IMR-90 (cell line): Measurements from ENCODE around the gene LEP. TPM values are rescaled to one million over a fixed set of nuclear protein-coding genes. Genes with fewer than 3 reads are reported as not detected.

ENCODE experiments used
- ATAC-seq: fragments of 200-7000 bp; cut with Tn5 transposase; 2 replicates; pipeline ENCODE4 v1.9.1; 2020; ENCODE audit warnings: low read depth, mild to moderate bottlenecking, moderate library complexity
- BruUV-seq: library from RNA; stranded (reverse); fragments of 400-500 nt; replicated peaks from 2 replicates; lab custom pipeline; 2021; lab: Mats Ljungman, UMichigan
- CTCF ChIA-PET: fragments of 300-600 bp; formaldehyde crosslinking; extraction: SDS; loops from one replicate; lab custom pipeline; 2021; ENCODE audit warnings: antibody characterized with exemption; lab: Yijun Ruan, JAX
- POLR2A ChIA-PET: fragments of 300-600 bp; sonication (Branson Sonifier 250); formaldehyde crosslinking; loops from one replicate; lab custom pipeline; 2022; ENCODE audit warnings: antibody characterized with exemption; ENCODE audit not compliant: unreplicated experiment; lab: Charles Lee
- DNase-seq: peaks from one replicate; pipeline ENCODE4 v3.0.0; 2013
- H2AFZ ChIP-seq: replicated peaks from 2 replicates; pipeline ENCODE3; 2013; ENCODE audit warnings: low read length, mild to moderate bottlenecking; ENCODE audit not compliant: poor library complexity
- H2AK5ac ChIP-seq: 2 replicates; pipeline ENCODE4 v1.6.1; 2013; ENCODE audit warnings: low read depth, low read length, inconsistent platforms
- H2AK9ac ChIP-seq: replicated peaks from 2 replicates; pipeline ENCODE3; 2013; ENCODE audit warnings: mild to moderate bottlenecking, low read depth, low read length, moderate library complexity; ENCODE audit not compliant: poor library complexity
- H2BK120ac ChIP-seq: 2 replicates; pipeline ENCODE4 v1.6.1; 2013; ENCODE audit warnings: low read depth, low read length, inconsistent platforms
- H2BK15ac ChIP-seq: 3 replicates; pipeline ENCODE4 v1.6.1; 2013; ENCODE audit warnings: low read depth, low read length, inconsistent platforms
- H2BK20ac ChIP-seq: 2 replicates; pipeline ENCODE4 v1.6.1; 2013; ENCODE audit warnings: low read depth, mild to moderate bottlenecking, inconsistent platforms, low read length, moderate library complexity
- H2BK5ac ChIP-seq: 2 replicates; pipeline ENCODE4 v1.6.1; 2013; ENCODE audit warnings: mild to moderate bottlenecking, low read depth, low read length, inconsistent platforms; ENCODE audit not compliant: poor library complexity, severe bottlenecking
- H3K14ac ChIP-seq: replicated peaks from 2 replicates; pipeline ENCODE4 v1.6.1; 2013; ENCODE audit warnings: low read depth, low read length, inconsistent platforms
- H3K18ac ChIP-seq: 2 replicates; pipeline ENCODE4 v1.6.1; 2013; ENCODE audit warnings: low read depth, low read length, control low read depth
- H3K23ac ChIP-seq: 2 replicates; pipeline ENCODE4 v1.6.1; 2013; ENCODE audit warnings: low read depth, low read length, inconsistent platforms
- H3K27ac ChIP-seq: 2 replicates; pipeline ENCODE4 v1.5.1; 2013; ENCODE audit warnings: mild to moderate bottlenecking, control low read depth, low read length; ENCODE audit not compliant: insufficient read depth
- H3K27me3 ChIP-seq: 2 replicates; pipeline ENCODE4 v1.6.1; 2013; ENCODE audit warnings: low read length; ENCODE audit not compliant: control insufficient read depth, insufficient read depth
- H3K36me3 ChIP-seq: 2 replicates; pipeline ENCODE4 v1.6.1; 2013; ENCODE audit warnings: low read length, mixed read lengths; ENCODE audit not compliant: control insufficient read depth, insufficient read depth
- H3K4ac ChIP-seq: 2 replicates; pipeline ENCODE4 v1.6.1; 2013; ENCODE audit warnings: low read depth, low read length, inconsistent platforms
- H3K4me1 ChIP-seq: 2 replicates; pipeline ENCODE4 v1.6.1; 2013; ENCODE audit warnings: low read length, mixed read lengths; ENCODE audit not compliant: control insufficient read depth, insufficient read depth
- H3K4me2 ChIP-seq: 2 replicates; pipeline ENCODE4 v1.6.1; 2013; ENCODE audit warnings: low read depth, mild to moderate bottlenecking, control low read depth, low read length, moderate library complexity
- H3K4me3 ChIP-seq: 2 replicates; pipeline ENCODE4 v1.5.1; 2013; ENCODE audit warnings: low read depth, mild to moderate bottlenecking, control low read depth, low read length, moderate library complexity; ENCODE audit not compliant: insufficient read depth
- H3K56ac ChIP-seq: 2 replicates; pipeline ENCODE4 v1.6.1; 2013; ENCODE audit warnings: low read length, inconsistent platforms; ENCODE audit not compliant: insufficient read depth; ENCODE audit errors: extremely low read depth
- H3K79me1 ChIP-seq, 2 experiments: 2 replicates each; pipeline ENCODE4 v1.6.1; 2013; ENCODE audit warnings: low read length in 2 of 2, inconsistent platforms in 1 of 2, low read depth in 1 of 2
- H3K9ac ChIP-seq: 2 replicates; pipeline ENCODE4 v1.6.1; 2013; ENCODE audit warnings: low read depth, low read length, control low read depth
- H3K9me1 ChIP-seq: 2 replicates; pipeline ENCODE4 v1.6.1; 2013; ENCODE audit warnings: low read length, inconsistent platforms; ENCODE audit not compliant: insufficient read depth
- H3K9me3 ChIP-seq: 2 replicates; pipeline ENCODE4 v1.6.1; 2013; ENCODE audit warnings: low read length; ENCODE audit not compliant: control insufficient read depth, insufficient read depth
- H4K20me1 ChIP-seq: 2 replicates; pipeline ENCODE4 v1.6.1; 2013; ENCODE audit warnings: low read length, inconsistent platforms; ENCODE audit not compliant: insufficient read depth
- H4K5ac ChIP-seq: 2 replicates; pipeline ENCODE4 v1.6.1; 2013; ENCODE audit warnings: mild to moderate bottlenecking, low read depth, low read length, control low read depth
- H4K8ac ChIP-seq, 2 experiments: 2 replicates each; pipeline ENCODE4 v1.6.1; 2013; ENCODE audit warnings: low read depth in 2 of 2, low read length in 2 of 2, control low read depth in 1 of 2, inconsistent platforms in 1 of 2
- H4K91ac ChIP-seq: 2 replicates; pipeline ENCODE4 v1.6.1; 2013; ENCODE audit warnings: low read depth, low read length, inconsistent platforms; ENCODE audit not compliant: insufficient read depth
- MAFK ChIP-seq: IDR thresholded peaks from 2 replicates; pipeline ENCODE4 v1.6.1; 2012; ENCODE audit warnings: low read depth, low read length, improper control_type of control experiment
- MAZ ChIP-seq: IDR thresholded peaks from 2 replicates; pipeline ENCODE4 v1.6.1; 2012; ENCODE audit warnings: low read depth, mild to moderate bottlenecking, low read length, improper control_type of control experiment, moderate library complexity, borderline replicate concordance
- NFE2L2 ChIP-seq: fragments of 150-350 bp; IDR thresholded peaks from 2 replicates; pipeline ENCODE4 v1.6.1; 2016; ENCODE audit warnings: low read depth, mild to moderate bottlenecking, low read length
- RAD21 ChIP-seq: IDR thresholded peaks from 2 replicates; pipeline ENCODE4 v1.6.1; 2012; ENCODE audit warnings: low read length, improper control_type of control experiment
- WGBS, 2 experiments: methylation state at CpG; one replicate each; pipeline versions ENCODE4 v1.1.5 to v1.1.7; 2013; ENCODE audit warnings: missing lambda C conversion rate in 2 of 2; ENCODE audit not compliant: insufficient read length in 1 of 2; ENCODE audit errors: extremely low coverage in 2 of 2; 5-methylcytosine and 5-hydroxymethylcytosine counted together
- dilution Hi-C: fragments of 300-500 bp; cut with HindIII; formaldehyde crosslinking; loops from one replicate; pipeline ENCODE4 v1.14.3; 2018; ENCODE audit warnings: low sequenced_read_pairs; ENCODE audit not compliant: unreplicated experiment
- in situ Hi-C: fragments of 300-500 bp; cut with MboI; formaldehyde crosslinking; loops from 3 replicates; pipeline ENCODE4 v1.14.3; 2019; ENCODE audit warnings: low sequenced_read_pairs, inconsistent platforms, mixed read lengths
- intact Hi-C: fragments of 100-400 bp; cut with micrococcal nuclease; formaldehyde crosslinking; loops from 2 replicates; pipeline ENCODE4 v1.10.0; 2022
- polyA plus RNA-seq, 3 experiments: library from polyadenylated mRNA; depleted of rRNA; stranded (reverse); fragments of >200 nt; gene quantifications; 2 replicates each; pipeline ENCODE4 v1.2.3, GENCODE V29; 2012; ENCODE audit warnings: low replicate concordance in 1 of 3
- total RNA-seq: library from RNA; depleted of rRNA; stranded (reverse); fragments of >200 nt; gene quantifications from 2 replicates; pipeline ENCODE4 v1.2.3, GENCODE V29; 2012

LEP gene
- total and polyA plus RNA-seq, 2 of the 4 experiments (the other 2 are of a cell fraction) = not detected

DNA sequence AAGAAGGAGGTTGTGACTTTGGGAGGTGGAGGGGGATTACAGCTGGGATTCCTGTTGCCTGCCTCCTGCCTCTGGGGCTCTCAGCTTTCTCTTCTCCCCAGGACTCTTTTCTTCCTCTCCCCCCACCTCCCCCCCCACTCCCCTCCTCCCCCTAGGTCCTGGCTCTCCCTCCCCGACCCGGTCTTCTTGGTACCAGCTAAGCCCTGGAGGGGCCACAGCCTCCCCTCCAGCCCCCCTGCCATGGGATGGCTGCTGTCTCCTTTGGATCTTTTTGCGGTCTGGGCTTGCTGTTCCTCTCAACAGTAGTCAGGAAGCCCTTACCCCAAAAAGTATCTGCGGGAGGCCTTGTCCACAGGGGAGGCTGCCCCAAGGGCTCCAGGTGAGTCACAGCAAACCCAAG, 33.5 kb upstream of the LEP start:
- no peak overlapping the region for H3K27ac ChIP-seq
- H3K36me3 ChIP-seq = no peaks in the 10 kb centered on the region
- H3K79me1 ChIP-seq = no peaks in the 10 kb centered on the region
- no peak overlapping the region for H2BK120ac ChIP-seq
- peaks cover 68% of the 10 kb centered on the region for H3K27me3 ChIP-seq
- intact Hi-C loops = loop anchor here (2.0 to 10.0 kb wide), 3 partner anchors 283 to 860 kb away; partner anchors contain the start of gene ARF5
- no peak overlapping the region for H3K56ac ChIP-seq
- BruUV-seq = no TSS peak
- H2BK20ac ChIP-seq = no peak overlapping the region
- H3K9me3 ChIP-seq = no peaks in the 10 kb centered on the region
- WGBS, 2 experiments = no CpG with 5 or more reads among the region's 4 CpGs
- dilution Hi-C loops = no loop called here
- H2AK5ac ChIP-seq = no peak overlapping the region
- no peak overlapping the region for H3K9ac ChIP-seq
- TF ChIP-seq MAFK (no peak), RAD21 (no peak), MAZ (no peak), NFE2L2 (no peak)
- H2AK9ac ChIP-seq = no peak overlapping the region
- ATAC-seq (no peak), DNase-seq (no peak)
- H2BK15ac ChIP-seq = no peak overlapping the region
- peaks cover 3% of the 10 kb centered on the region; the same call in 1 of the 2 replicates for H4K20me1 ChIP-seq
- no peak overlapping the region for H3K14ac ChIP-seq
- no peak overlapping the region for H3K18ac ChIP-seq
- no peak overlapping the region for H4K91ac ChIP-seq
- in situ Hi-C loops = loop anchor here (5.0 kb wide), 1 partner anchor 75 kb away; no protein-coding TSS in a partner anchor
- no peaks in the 10 kb centered on the region for H3K9me1 ChIP-seq
- H2AFZ ChIP-seq = no peak overlapping the region
- no peak overlapping the region for H3K4me3 ChIP-seq
- POLR2A ChIA-PET = no interaction called here
- no peak overlapping the region for H3K23ac ChIP-seq
- H3K4me1 ChIP-seq = no peaks in the 10 kb centered on the region
- no peak overlapping the region for H3K4me2 ChIP-seq
- H4K5ac ChIP-seq = no peak overlapping the region
- CTCF ChIA-PET = interaction anchor here (4.5 kb wide), 1 partner anchor 72 kb away, joined by 36 read pairs; no protein-coding TSS in a partner anchor
- no peak overlapping the region for H2BK5ac ChIP-seq
- H3K4ac ChIP-seq = no peak overlapping the region
- no peak overlapping the region for H4K8ac ChIP-seq
